ENCODE data around the gene SYNGR2. TPM values are rescaled to one million over a fixed set of nuclear protein-coding genes. Genes with fewer than 3 reads are reported as not detected.

The SYNGR2 gene
- total and polyA plus RNA-seq, 2 donors (not counting 1 experiment from before 2014, with no cell fraction given) = 15.5 to 23.8 TPM

DNA sequence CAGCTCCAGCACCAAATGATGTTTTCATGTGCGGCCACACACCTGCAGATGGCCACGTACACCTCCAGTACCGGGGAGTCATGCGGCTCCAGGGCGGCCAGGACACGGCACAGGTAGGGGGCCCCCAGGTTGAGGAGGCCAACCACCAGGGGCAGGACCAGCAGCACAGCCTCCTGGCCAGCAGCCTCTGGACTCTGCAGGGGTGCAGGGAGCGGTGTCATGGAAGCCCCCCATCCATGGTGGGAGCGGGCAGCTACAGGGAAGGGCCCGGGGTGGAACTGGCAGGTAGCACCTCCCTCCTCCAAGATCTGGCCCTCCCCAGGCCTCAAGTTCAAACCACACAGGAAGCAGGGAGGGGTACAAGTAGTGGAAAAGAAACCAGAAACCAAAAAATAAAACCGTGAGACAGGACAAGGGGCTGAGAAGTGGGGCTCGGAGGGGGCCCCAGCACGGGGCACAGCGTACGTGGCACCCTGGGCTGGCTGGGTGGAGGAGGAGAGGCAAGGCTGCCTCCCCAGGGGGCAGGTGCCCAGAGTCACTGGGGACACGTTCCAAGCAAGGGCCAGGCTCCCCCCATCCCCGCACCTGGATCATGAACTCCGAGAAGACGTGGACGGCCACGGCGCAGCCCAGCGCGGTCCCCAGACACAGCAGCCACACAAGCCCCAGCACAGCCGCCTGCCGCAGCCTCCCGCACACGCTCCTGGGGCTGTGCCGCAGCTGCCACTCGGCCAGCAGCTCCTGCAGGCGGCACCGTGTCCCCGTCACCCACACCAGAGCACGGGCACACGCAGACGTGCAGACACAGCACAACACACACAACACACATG lies 47.2 kb upstream of the SYNGR2 start:
- Histone ChIP-seq H3K27ac (ENCODE audit: insufficient read depth, low read length) (no peak overlapping the region), H3K4me3 (replicated peaks in 1 of 4; ENCODE audit: control extremely low read depth in 1 of 4, insufficient read depth in 1 of 4, low read depth in 3 of 4, low read length in 4 of 4) (no peak overlapping the region), H3K79me2 (ENCODE audit: control insufficient read depth, insufficient read depth, low read length) (no peaks in the 10 kb centered on the region), H3K36me3 (ENCODE audit: control insufficient read depth, insufficient read depth, low read length) (no peaks in the 10 kb centered on the region), H3K9ac (ENCODE audit: insufficient read depth, low read length) (no peak overlapping the region), H2AFZ (ENCODE audit: low read length) (no peak overlapping the region), H3K4me2 (ENCODE audit: extremely low read depth, insufficient read depth, low read length) (no peak overlapping the region), H4K20me1 (ENCODE audit: control insufficient read depth, extremely low read depth, insufficient read depth, low read length) (no peaks in the 10 kb centered on the region), H3K27me3 (ENCODE audit: control insufficient read depth, insufficient read depth, low read length) (no peaks in the 10 kb centered on the region), H3K9me3 (ENCODE audit: control insufficient read depth, insufficient read depth, low read depth, low read length) (no peaks in the 10 kb centered on the region), H3K4me1 (ENCODE audit: control insufficient read depth, extremely low read depth, insufficient read depth, low read length) (no peaks in the 10 kb centered on the region)
- DNase-seq (ENCODE audit: low read depth in 2 of 2) = no peak
- TF ChIP-seq, protein P1, sequence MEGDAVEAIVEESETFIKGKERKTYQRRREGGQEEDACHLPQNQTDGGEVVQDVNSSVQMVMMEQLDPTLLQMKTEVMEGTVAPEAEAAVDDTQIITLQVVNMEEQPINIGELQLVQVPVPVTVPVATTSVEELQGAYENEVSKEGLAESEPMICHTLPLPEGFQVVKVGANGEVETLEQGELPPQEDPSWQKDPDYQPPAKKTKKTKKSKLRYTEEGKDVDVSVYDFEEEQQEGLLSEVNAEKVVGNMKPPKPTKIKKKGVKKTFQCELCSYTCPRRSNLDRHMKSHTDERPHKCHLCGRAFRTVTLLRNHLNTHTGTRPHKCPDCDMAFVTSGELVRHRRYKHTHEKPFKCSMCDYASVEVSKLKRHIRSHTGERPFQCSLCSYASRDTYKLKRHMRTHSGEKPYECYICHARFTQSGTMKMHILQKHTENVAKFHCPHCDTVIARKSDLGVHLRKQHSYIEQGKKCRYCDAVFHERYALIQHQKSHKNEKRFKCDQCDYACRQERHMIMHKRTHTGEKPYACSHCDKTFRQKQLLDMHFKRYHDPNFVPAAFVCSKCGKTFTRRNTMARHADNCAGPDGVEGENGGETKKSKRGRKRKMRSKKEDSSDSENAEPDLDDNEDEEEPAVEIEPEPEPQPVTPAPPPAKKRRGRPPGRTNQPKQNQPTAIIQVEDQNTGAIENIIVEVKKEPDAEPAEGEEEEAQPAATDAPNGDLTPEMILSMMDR (conservative IDR thresholded peaks at IDR 0.05 in 1 of 2, IDR thresholded peaks at IDR 0.05 in 1 of 2; ENCODE audit: low read depth in 1 of 2, low read length in 2 of 2) = no peak
- TF ChIP-seq EZH2 (IDR thresholded peaks at IDR 0.05; ENCODE audit: low read length, missing control alignments) = no peak

DNA sequence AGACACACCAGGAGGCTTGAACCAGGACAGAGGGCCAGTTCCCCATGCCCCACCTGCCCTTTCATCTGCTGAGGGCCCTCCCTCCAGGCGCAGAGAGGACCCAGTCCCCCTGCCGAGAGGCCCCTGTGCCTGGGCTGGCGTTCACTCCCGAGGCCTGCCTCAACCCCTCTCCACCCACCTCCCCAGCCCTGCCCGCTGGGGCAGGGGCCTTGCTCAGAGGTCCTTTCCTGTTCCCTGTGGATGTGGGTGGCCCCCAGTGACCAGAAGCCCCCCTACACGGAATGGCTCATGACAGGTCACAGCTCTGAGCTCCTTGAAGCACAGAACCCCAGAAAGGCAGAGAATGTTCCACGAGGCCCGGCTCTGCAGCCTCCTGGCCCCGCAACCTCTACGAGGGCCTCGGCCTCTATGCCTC lies 46.6 kb upstream of the SYNGR2 start:
- no peak overlapping the region for H3K4me3 ChIP-seq (replicated peaks in 1 of 4; ENCODE audit: control extremely low read depth in 1 of 4, insufficient read depth in 1 of 4, low read depth in 3 of 4, low read length in 4 of 4)
- no peak for TF ChIP-seq EZH2 (IDR thresholded peaks at IDR 0.05; ENCODE audit: low read length, missing control alignments)
- TF ChIP-seq, protein P1 (conservative IDR thresholded peaks at IDR 0.05 in 1 of 2, IDR thresholded peaks at IDR 0.05 in 1 of 2; ENCODE audit: low read depth in 1 of 2, low read length in 2 of 2) = no peak
- H4K20me1 ChIP-seq (ENCODE audit: control insufficient read depth, extremely low read depth, insufficient read depth, low read length) = no peaks in the 10 kb centered on the region
- H3K27ac ChIP-seq (ENCODE audit: insufficient read depth, low read length) = no peak overlapping the region
- H3K27me3 ChIP-seq (ENCODE audit: control insufficient read depth, insufficient read depth, low read length) = no peaks in the 10 kb centered on the region
- no peak for DNase-seq (ENCODE audit: low read depth in 2 of 2)
- no peak overlapping the region for H2AFZ ChIP-seq (ENCODE audit: low read length)
- H3K79me2 ChIP-seq (ENCODE audit: control insufficient read depth, insufficient read depth, low read length) = no peaks in the 10 kb centered on the region
- H3K4me2 ChIP-seq (ENCODE audit: extremely low read depth, insufficient read depth, low read length) = no peak overlapping the region
- H3K36me3 ChIP-seq (ENCODE audit: control insufficient read depth, insufficient read depth, low read length) = no peaks in the 10 kb centered on the region
- no peaks in the 10 kb centered on the region for H3K4me1 ChIP-seq (ENCODE audit: control insufficient read depth, extremely low read depth, insufficient read depth, low read length)
- H3K9ac ChIP-seq (ENCODE audit: insufficient read depth, low read length) = no peak overlapping the region
- no peaks in the 10 kb centered on the region for H3K9me3 ChIP-seq (ENCODE audit: control insufficient read depth, insufficient read depth, low read depth, low read length)

GRCh38 chr17:78122216-78122930 lies 46.0 kb upstream of the SYNGR2 start:
- H3K9me3 ChIP-seq (ENCODE audit: control insufficient read depth, insufficient read depth, low read depth, low read length) = no peaks in the 10 kb centered on the region
- no peak overlapping the region for H3K27ac ChIP-seq (ENCODE audit: insufficient read depth, low read length)
- TF ChIP-seq, protein P1 (conservative IDR thresholded peaks at IDR 0.05 in 1 of 2, IDR thresholded peaks at IDR 0.05 in 1 of 2; ENCODE audit: low read depth in 1 of 2, low read length in 2 of 2) = no peak
- TF ChIP-seq EZH2 (IDR thresholded peaks at IDR 0.05; ENCODE audit: low read length, missing control alignments) = no peak
- H3K36me3 ChIP-seq (ENCODE audit: control insufficient read depth, insufficient read depth, low read length) = no peaks in the 10 kb centered on the region
- H3K4me3 ChIP-seq (replicated peaks in 1 of 4; ENCODE audit: control extremely low read depth in 1 of 4, insufficient read depth in 1 of 4, low read depth in 3 of 4, low read length in 4 of 4) = no peak overlapping the region
- no peak for DNase-seq (ENCODE audit: low read depth in 2 of 2)
- no peaks in the 10 kb centered on the region for H4K20me1 ChIP-seq (ENCODE audit: control insufficient read depth, extremely low read depth, insufficient read depth, low read length)
- no peak overlapping the region for H2AFZ ChIP-seq (ENCODE audit: low read length)
- no peak overlapping the region for H3K4me2 ChIP-seq (ENCODE audit: extremely low read depth, insufficient read depth, low read length)
- peaks cover under 1% of the 10 kb centered on the region for H3K27me3 ChIP-seq (ENCODE audit: control insufficient read depth, insufficient read depth, low read length)
- H3K79me2 ChIP-seq (ENCODE audit: control insufficient read depth, insufficient read depth, low read length) = no peaks in the 10 kb centered on the region
- no peaks in the 10 kb centered on the region for H3K4me1 ChIP-seq (ENCODE audit: control insufficient read depth, extremely low read depth, insufficient read depth, low read length)
- H3K9ac ChIP-seq (ENCODE audit: insufficient read depth, low read length) = no peak overlapping the region
